Activated naive CD8-positive, alpha-beta T cell treated with anti-CD3 and anti-CD28 coated beads, Interleukin-2, amount 10 ng/mL, durations not matched to agents 7 days and 5 days (primary cell): Measurements from ENCODE around the gene SPEN. TPM values are rescaled to one million over a fixed set of nuclear protein-coding genes. Genes with fewer than 3 reads are reported as not detected.
A peak's percentile ranks its signal among the peaks of the same experiment; 100 is the strongest.

Experiments used
- ATAC-seq: fragments of 150-1000 bp; cut with Tn5 transposase; one replicate; pipeline ENCODE4 v1.10.0; 2021; ENCODE audit warnings: low read depth, moderate library complexity
- POLR2A ChIA-PET: fragments of 350-600 bp; sonication (Branson Sonifier 250); formaldehyde crosslinking; loops from one replicate; lab custom pipeline; 2021; ENCODE audit warnings: antibody characterized with exemption; lab: Charles Lee
- DNase-seq: peaks from one replicate; pipeline ENCODE4 v3.0.0; 2021
- H3K27ac Mint-ChIP-seq: one replicate; pipeline ENCODE4 v1.8.0; 2022; ENCODE audit warnings: mild to moderate bottlenecking, mixed read lengths
- H3K27me3 Mint-ChIP-seq: one replicate; pipeline ENCODE4 v1.8.0; 2022; ENCODE audit warnings: mild to moderate bottlenecking, moderate library complexity, mixed read lengths
- H3K36me3 Mint-ChIP-seq: one replicate; pipeline ENCODE4 v1.8.0; 2021; ENCODE audit warnings: mild to moderate bottlenecking, mixed read lengths
- H3K4me1 Mint-ChIP-seq: one replicate; pipeline ENCODE4 v1.8.0; 2021; ENCODE audit warnings: mixed read lengths
- H3K4me3 Mint-ChIP-seq: one replicate; pipeline ENCODE4 v1.8.0; 2022; ENCODE audit warnings: mild to moderate bottlenecking, moderate library complexity, mixed read lengths
- H3K9me3 Mint-ChIP-seq: one replicate; pipeline ENCODE4 v1.8.0; 2021; ENCODE audit warnings: mixed read lengths
- total RNA-seq, 2 experiments: library from RNA; stranded (reverse); gene quantifications; one replicate each; pipeline ENCODE4 v1.2.3, GENCODE V29; 2021

SPEN gene
- total RNA-seq, 2 experiments from 2014 or later = 68.8 to 69.8 TPM

GRCh38 chr1:15852036-15852827 is 4.7 kb downstream of the SPEN start:
- ATAC-seq = no peak
- POLR2A ChIA-PET = no interaction called here
- no peak overlapping the region for H3K27ac Mint-ChIP-seq

GRCh38 chr1:15852828-15853302 is 5.4 kb downstream of the SPEN start:
- POLR2A ChIA-PET = no interaction called here
- Mint-ChIP-seq H3K36me3 (peaks cover 1% of the 10 kb centered on the region), H3K27me3 (no peaks in the 10 kb centered on the region), H3K4me1 (peaks cover 33% of the 10 kb centered on the region), H3K4me3 (no peak overlapping the region), H3K27ac (no peak overlapping the region), H3K9me3 (no peaks in the 10 kb centered on the region)
- DNase-seq = no peak
- ATAC-seq = no peak

More at GRCh38 chr1:15852036-15852827, 4.7 kb downstream of the SPEN start:
- peaks cover 33% of the 10 kb centered on the region for H3K4me1 Mint-ChIP-seq
- H3K9me3 Mint-ChIP-seq = no peaks in the 10 kb centered on the region
- no peak overlapping the region for H3K4me3 Mint-ChIP-seq
- H3K27me3 Mint-ChIP-seq = no peaks in the 10 kb centered on the region
- no peak for DNase-seq
- H3K36me3 Mint-ChIP-seq = peaks cover 1% of the 10 kb centered on the region

GRCh38 chr1:15856888-15857287 is 9.4 kb downstream of the SPEN start:
- POLR2A ChIA-PET = no interaction called here
- H3K27me3 Mint-ChIP-seq = no peaks in the 10 kb centered on the region
- no peaks in the 10 kb centered on the region for H3K9me3 Mint-ChIP-seq
- H3K36me3 Mint-ChIP-seq = peaks cover 2% of the 10 kb centered on the region
- no peak overlapping the region for H3K27ac Mint-ChIP-seq
- DNase-seq = no peak
- ATAC-seq = no peak
- peaks cover 20% of the 10 kb centered on the region for H3K4me1 Mint-ChIP-seq
- no peak overlapping the region for H3K4me3 Mint-ChIP-seq

- DNase-seq = no peak
- H3K9me3 Mint-ChIP-seq = no peaks in the 10 kb centered on the region
- no peak overlapping the region for H3K4me3 Mint-ChIP-seq
- H3K27ac Mint-ChIP-seq = no peak overlapping the region
- POLR2A ChIA-PET = interaction anchor here (0.7 kb wide), 2 partner anchors 9 to 25 kb away, joined by 3 to 4 read pairs; no protein-coding TSS in a partner anchor
- H3K36me3 Mint-ChIP-seq = peaks cover 2% of the 10 kb centered on the region
- ATAC-seq = no peak
- H3K27me3 Mint-ChIP-seq = no peaks in the 10 kb centered on the region
- peaks cover 15% of the 10 kb centered on the region for H3K4me1 Mint-ChIP-seq
Observed at GRCh38 chr1:15858069-15858670, 10.7 kb downstream of the SPEN start.

- Mint-ChIP-seq H3K27me3 (no peaks in the 10 kb centered on the region), H3K4me3 (no peak overlapping the region), H3K36me3 (peaks cover 2% of the 10 kb centered on the region), H3K4me1 (peaks cover 15% of the 10 kb centered on the region), H3K27ac (no peak overlapping the region), H3K9me3 (no peaks in the 10 kb centered on the region)
- POLR2A ChIA-PET = interaction anchor here (0.6 to 0.8 kb wide), 3 partner anchors 24 to 25 kb away, joined by 3 to 4 read pairs (median 3); no protein-coding TSS in a partner anchor
- ATAC-seq (no peak), DNase-seq (no peak)
Observed at GRCh38 chr1:15858672-15859372, 11.3 kb downstream of the SPEN start.

- H3K4me1 Mint-ChIP-seq = peaks cover 10% of the 10 kb centered on the region
Observed at GRCh38 chr1:15863156-15863901, 15.8 kb downstream of the SPEN start.

GRCh38 chr1:15866721-15867201 is 19.3 kb downstream of the SPEN start:
- Mint-ChIP-seq H3K4me1 (peaks cover 17% of the 10 kb centered on the region), H3K4me3 (no peak overlapping the region), H3K27me3 (no peaks in the 10 kb centered on the region), H3K36me3 (peaks cover 14% of the 10 kb centered on the region), H3K27ac (no peak overlapping the region), H3K9me3 (no peaks in the 10 kb centered on the region)
- DNase-seq (no peak), ATAC-seq (no peak)
- POLR2A ChIA-PET = no interaction called here

More at GRCh38 chr1:15863156-15863901, 15.8 kb downstream of the SPEN start:
- Mint-ChIP-seq H3K27ac (no peak overlapping the region), H3K27me3 (no peaks in the 10 kb centered on the region), H3K9me3 (no peaks in the 10 kb centered on the region), H3K4me3 (no peak overlapping the region), H3K36me3 (peaks cover 11% of the 10 kb centered on the region)
- ATAC-seq = no peak
- POLR2A ChIA-PET = no interaction called here
- DNase-seq = no peak

- POLR2A ChIA-PET = no interaction called here
- ATAC-seq (no peak), DNase-seq (no peak)
- Mint-ChIP-seq H3K4me3 (no peak overlapping the region), H3K4me1 (peaks cover 17% of the 10 kb centered on the region), H3K27me3 (no peaks in the 10 kb centered on the region), H3K36me3 (peaks cover 14% of the 10 kb centered on the region), H3K9me3 (no peaks in the 10 kb centered on the region), H3K27ac (no peak overlapping the region)
Observed at GRCh38 chr1:15867288-15867687, 19.8 kb downstream of the SPEN start.

GRCh38 chr1:15869413-15869812 is 21.9 kb downstream of the SPEN start:
- ATAC-seq = no peak
- no peaks in the 10 kb centered on the region for H3K9me3 Mint-ChIP-seq
- no peaks in the 10 kb centered on the region for H3K27me3 Mint-ChIP-seq
- peaks cover 23% of the 10 kb centered on the region for H3K36me3 Mint-ChIP-seq
- DNase-seq = no peak
- H3K4me1 Mint-ChIP-seq = peaks cover 19% of the 10 kb centered on the region
- POLR2A ChIA-PET = no interaction called here
- no peak overlapping the region for H3K4me3 Mint-ChIP-seq
- H3K27ac Mint-ChIP-seq = no peak overlapping the region

- POLR2A ChIA-PET = no interaction called here
- no peaks in the 10 kb centered on the region for H3K9me3 Mint-ChIP-seq
- peak overlapping the region; percentile 31 for H3K27ac Mint-ChIP-seq
- peaks cover 26% of the 10 kb centered on the region for H3K36me3 Mint-ChIP-seq
- no peaks in the 10 kb centered on the region for H3K27me3 Mint-ChIP-seq
- no peak for DNase-seq
- H3K4me1 Mint-ChIP-seq = peaks cover 22% of the 10 kb centered on the region
- H3K4me3 Mint-ChIP-seq = no peak overlapping the region
- ATAC-seq = no peak
Observed at GRCh38 chr1:15870421-15870820, 22.9 kb downstream of the SPEN start.

- no peaks in the 10 kb centered on the region for H3K27me3 Mint-ChIP-seq
- DNase-seq (no peak), ATAC-seq (no peak)
- no peak overlapping the region for H3K4me3 Mint-ChIP-seq
- H3K4me1 Mint-ChIP-seq = peaks cover 14% of the 10 kb centered on the region
- no peak overlapping the region for H3K27ac Mint-ChIP-seq
- POLR2A ChIA-PET = interaction anchor here (0.5 kb wide), 1 partner anchor 21 kb away, joined by 3 read pairs; no protein-coding TSS in a partner anchor
- no peaks in the 10 kb centered on the region for H3K9me3 Mint-ChIP-seq
- H3K36me3 Mint-ChIP-seq = peaks cover 20% of the 10 kb centered on the region
Observed at GRCh38 chr1:15874471-15874870, 27.0 kb downstream of the SPEN start.

- peaks cover 19% of the 10 kb centered on the region for H3K36me3 Mint-ChIP-seq
- peaks cover 10% of the 10 kb centered on the region for H3K4me1 Mint-ChIP-seq
- H3K4me3 Mint-ChIP-seq = no peak overlapping the region
- no peak overlapping the region for H3K27ac Mint-ChIP-seq
- no peak for ATAC-seq
- POLR2A ChIA-PET = no interaction called here
- DNase-seq = no peak
- H3K27me3 Mint-ChIP-seq = no peaks in the 10 kb centered on the region
- no peaks in the 10 kb centered on the region for H3K9me3 Mint-ChIP-seq
Observed at GRCh38 chr1:15876357-15877055, 29.0 kb downstream of the SPEN start.
